Activated T-helper 17 cell treated with anti-CD3 and anti-CD28 coated beads, Interleukin-2, amount 50 U/mL, for 72 hours (primary cell): ENCODE results near the gene ZNF503. TPM values are rescaled to one million over a fixed set of nuclear protein-coding genes. Genes with fewer than 3 reads are reported as not detected.

Experiments used
- total RNA-seq, 2 donors: library from RNA; stranded (reverse); gene quantifications; one replicate each; pipeline ENCODE4 v1.2.3, GENCODE V29; 2022

The ZNF503 gene
- total RNA-seq, 2 donors from 2014 or later = 0.13 to 0.30 TPM

Other genes starting within 250 kb of the ZNF503 start
- gene VDAC2, start 191.0 kb downstream of the ZNF503 start, total RNA-seq = 100 to 1,000 TPM; 211 to 254 TPM
- gene COMTD1, start 165.8 kb downstream of the ZNF503 start, total RNA-seq = 10 to 100 TPM; 29.4 to 50.9 TPM
- gene LRMDA, start 29.9 kb upstream of the ZNF503 start, total RNA-seq = not detected